ENCODE data around the gene RNU7-1. TPM values are rescaled to one million over a fixed set of nuclear protein-coding genes. Genes with fewer than 3 reads are reported as not detected.

Gene RNU7-1
- total and polyA plus RNA-seq, 10 of the 15 experiments (the other 5 are each of a cell fraction or from before 2014, with no cell fraction given): not detected

- WGBS (ENCODE audit: insufficient coverage, insufficient replicate concordance, low lambda C conversion rate, missing lambda C conversion rate): 100% methylated on average over 1 of the region's 1 CpG
- no peak for TF ChIP-seq CREM (IDR thresholded peaks at IDR 0.05; ENCODE audit: low read depth)
- ChIA-PET CTCF (interaction anchor here (0.5 to 6.2 kb wide), 22 partner anchors 8 to 185 kb away, joined by 3 to 111 read pairs (median 10); partner anchors contain the start of genes C12orf57, C1RL, ENO2 and LPCAT3), SMC1A (ENCODE audit: uncharacterized antibody, unreplicated experiment) (interaction anchor here (1.0 to 3.9 kb wide), 12 partner anchors 8 to 182 kb away, joined by 3 to 29 read pairs (median 4); partner anchors contain the start of genes C12orf57 and RNU7-1), POLR2A (interaction anchor here (0.5 to 4.8 kb wide), 15 partner anchors 11 to 464 kb away, joined by 3 to 28 read pairs (median 4); partner anchors contain the start of genes C12orf57, C1RL, ENO2 and RNU7-1), RAD21 (ENCODE audit: unreplicated experiment) (interaction anchor here (0.9 to 4.6 kb wide), 11 partner anchors 11 to 187 kb away, joined by 3 to 45 read pairs (median 7); partner anchors contain the start of genes C12orf57, C1RL, LPCAT3 and RNU7-1)
- Histone ChIP-seq H3K27ac (ENCODE audit: control insufficient read depth, insufficient read depth) (no peak overlapping the region), H3K4me2 (ENCODE audit: control insufficient read depth, insufficient read depth) (no peak overlapping the region), H3K27me3 (replicated peaks in 1 of 2; ENCODE audit: control insufficient read depth in 2 of 2, insufficient read depth in 2 of 2, low read length in 1 of 2) (no peaks in the 10 kb centered on the region), H4K20me1 (ENCODE audit: control insufficient read depth, insufficient read depth) (no peaks in the 10 kb centered on the region), H2AFZ (ENCODE audit: control insufficient read depth, low read depth, low read length) (no peak overlapping the region), H3K9ac (ENCODE audit: control insufficient read depth, insufficient read depth, low read length) (no peak overlapping the region), H3K36me3 (ENCODE audit: control insufficient read depth in 2 of 2, insufficient read depth in 2 of 2, low read length in 1 of 2) (peaks cover 0 to 8% of the 10 kb centered on the region in 2 experiments; a peak in 2 of 4 replicates), H3K9me3 (replicated peaks; ENCODE audit: control insufficient read depth, insufficient read depth, low read length) (no peaks in the 10 kb centered on the region), H3K4me1 (ENCODE audit: control insufficient read depth, insufficient read depth, low read length) (peaks cover 52% of the 10 kb centered on the region), H3K79me2 (ENCODE audit: control insufficient read depth, insufficient read depth, low read length) (peaks cover 34% of the 10 kb centered on the region), H3K4me3 (no peak overlapping the region)
- FAIRE-seq: no peak
- intact Hi-C loops (cut with micrococcal nuclease; ENCODE audit: unreplicated experiment): loop anchor here (2.0 kb wide), 2 partner anchors 14 to 56 kb away; no protein-coding TSS in a partner anchor
- DNase-seq (ENCODE audit: low read depth, low spot score): no peak
- BruUV-seq (replicated peaks): no TSS peak
- in situ Hi-C loops (cut with MboI): no loop called here
- no peak for ATAC-seq
These were observed 18.4 kb upstream of the RNU7-1 start for GRCh38 chr12:6925239-6925539.

DNA sequence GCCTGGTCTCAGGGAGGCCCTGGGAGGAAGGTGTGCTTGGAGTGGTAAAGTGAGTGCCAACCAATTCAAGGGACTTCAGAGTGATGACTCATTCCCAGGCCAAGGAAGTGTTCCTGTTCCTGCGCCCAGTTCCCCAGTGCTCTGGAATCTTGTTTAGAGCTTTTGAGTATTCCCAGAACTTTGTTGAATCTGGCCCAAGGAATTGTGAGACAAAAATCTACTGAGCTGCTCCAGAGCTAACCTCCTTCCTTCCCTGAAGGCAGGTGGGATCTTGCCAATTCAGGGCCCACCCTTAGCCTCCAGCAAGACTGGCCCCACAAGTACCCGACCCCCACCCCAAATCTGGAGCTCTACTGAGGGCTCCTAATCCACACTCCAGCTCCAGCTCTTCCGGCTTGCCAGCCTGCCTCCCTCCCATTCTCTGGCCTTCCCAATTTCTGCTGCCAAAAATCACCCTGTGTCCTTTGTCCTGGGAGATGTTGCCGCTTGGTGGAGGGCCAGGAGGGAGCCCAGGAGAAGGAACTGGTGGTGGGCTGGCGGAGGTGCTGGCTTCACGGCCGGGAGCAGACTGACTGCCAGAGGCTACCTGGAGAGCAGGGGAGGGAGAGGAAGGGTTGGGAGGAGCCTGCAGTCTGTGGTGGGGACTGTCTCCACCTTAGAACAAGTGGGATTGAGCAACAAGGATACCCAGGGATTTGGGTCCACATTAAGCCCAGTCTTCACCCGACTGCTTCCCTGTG, 17.9 kb upstream of the RNU7-1 start:
- ChIA-PET RAD21 (ENCODE audit: unreplicated experiment) (interaction anchor here (0.9 to 4.6 kb wide), 12 partner anchors 11 to 186 kb away, joined by 3 to 45 read pairs (median 6); partner anchors contain the start of genes C12orf57, C1RL, LPCAT3 and RNU7-1), CTCF (interaction anchor here (0.5 to 6.2 kb wide), 21 partner anchors 8 to 185 kb away, joined by 3 to 111 read pairs (median 11); partner anchors contain the start of genes C12orf57, C1RL, ENO2 and LPCAT3), POLR2A (interaction anchor here (0.5 to 4.8 kb wide), 17 partner anchors 11 to 464 kb away, joined by 3 to 28 read pairs (median 4); partner anchors contain the start of genes C12orf57, C1RL, ENO2 and LRRC23), SMC1A (ENCODE audit: uncharacterized antibody, unreplicated experiment) (interaction anchor here (1.0 to 3.9 kb wide), 11 partner anchors 9 to 74 kb away, joined by 3 to 29 read pairs (median 5); partner anchors contain the start of genes C12orf57 and RNU7-1)
- DNase-seq (ENCODE audit: low read depth, low spot score) (no peak), ATAC-seq (no peak), FAIRE-seq (no peak)
- Histone ChIP-seq H2AFZ (ENCODE audit: control insufficient read depth, low read depth, low read length) (no peak overlapping the region), H3K4me1 (ENCODE audit: control insufficient read depth, insufficient read depth, low read length) (peaks cover 52% of the 10 kb centered on the region), H4K20me1 (ENCODE audit: control insufficient read depth, insufficient read depth) (no peaks in the 10 kb centered on the region), H3K9ac (ENCODE audit: control insufficient read depth, insufficient read depth, low read length) (no peak overlapping the region), H3K4me3 (no peak overlapping the region), H3K27me3 (replicated peaks in 1 of 2; ENCODE audit: control insufficient read depth in 2 of 2, insufficient read depth in 2 of 2, low read length in 1 of 2) (no peaks in the 10 kb centered on the region), H3K36me3 (ENCODE audit: control insufficient read depth in 2 of 2, insufficient read depth in 2 of 2, low read length in 1 of 2) (peaks cover 0 to 8% of the 10 kb centered on the region in 2 experiments; a peak in 2 of 4 replicates), H3K27ac (ENCODE audit: control insufficient read depth, insufficient read depth) (no peak overlapping the region), H3K4me2 (ENCODE audit: control insufficient read depth, insufficient read depth) (no peak overlapping the region), H3K9me3 (replicated peaks; ENCODE audit: control insufficient read depth, insufficient read depth, low read length) (no peaks in the 10 kb centered on the region), H3K79me2 (ENCODE audit: control insufficient read depth, insufficient read depth, low read length) (peaks cover 35% of the 10 kb centered on the region)
- WGBS (ENCODE audit: insufficient coverage, insufficient replicate concordance, low lambda C conversion rate, missing lambda C conversion rate): 84% methylated on average over 8 of the region's 8 CpGs
- intact Hi-C loops (cut with micrococcal nuclease; ENCODE audit: unreplicated experiment) (loop anchor here (2.0 kb wide), 2 partner anchors 13 to 57 kb away; no protein-coding TSS in a partner anchor), in situ Hi-C loops (cut with MboI) (no loop called here)
- BruUV-seq (replicated peaks): no TSS peak
- peak; percentile 24 for TF ChIP-seq SP1 (IDR thresholded peaks at IDR 0.05; ENCODE audit: low read depth, low read length)
- TF ChIP-seq, protein P1, sequence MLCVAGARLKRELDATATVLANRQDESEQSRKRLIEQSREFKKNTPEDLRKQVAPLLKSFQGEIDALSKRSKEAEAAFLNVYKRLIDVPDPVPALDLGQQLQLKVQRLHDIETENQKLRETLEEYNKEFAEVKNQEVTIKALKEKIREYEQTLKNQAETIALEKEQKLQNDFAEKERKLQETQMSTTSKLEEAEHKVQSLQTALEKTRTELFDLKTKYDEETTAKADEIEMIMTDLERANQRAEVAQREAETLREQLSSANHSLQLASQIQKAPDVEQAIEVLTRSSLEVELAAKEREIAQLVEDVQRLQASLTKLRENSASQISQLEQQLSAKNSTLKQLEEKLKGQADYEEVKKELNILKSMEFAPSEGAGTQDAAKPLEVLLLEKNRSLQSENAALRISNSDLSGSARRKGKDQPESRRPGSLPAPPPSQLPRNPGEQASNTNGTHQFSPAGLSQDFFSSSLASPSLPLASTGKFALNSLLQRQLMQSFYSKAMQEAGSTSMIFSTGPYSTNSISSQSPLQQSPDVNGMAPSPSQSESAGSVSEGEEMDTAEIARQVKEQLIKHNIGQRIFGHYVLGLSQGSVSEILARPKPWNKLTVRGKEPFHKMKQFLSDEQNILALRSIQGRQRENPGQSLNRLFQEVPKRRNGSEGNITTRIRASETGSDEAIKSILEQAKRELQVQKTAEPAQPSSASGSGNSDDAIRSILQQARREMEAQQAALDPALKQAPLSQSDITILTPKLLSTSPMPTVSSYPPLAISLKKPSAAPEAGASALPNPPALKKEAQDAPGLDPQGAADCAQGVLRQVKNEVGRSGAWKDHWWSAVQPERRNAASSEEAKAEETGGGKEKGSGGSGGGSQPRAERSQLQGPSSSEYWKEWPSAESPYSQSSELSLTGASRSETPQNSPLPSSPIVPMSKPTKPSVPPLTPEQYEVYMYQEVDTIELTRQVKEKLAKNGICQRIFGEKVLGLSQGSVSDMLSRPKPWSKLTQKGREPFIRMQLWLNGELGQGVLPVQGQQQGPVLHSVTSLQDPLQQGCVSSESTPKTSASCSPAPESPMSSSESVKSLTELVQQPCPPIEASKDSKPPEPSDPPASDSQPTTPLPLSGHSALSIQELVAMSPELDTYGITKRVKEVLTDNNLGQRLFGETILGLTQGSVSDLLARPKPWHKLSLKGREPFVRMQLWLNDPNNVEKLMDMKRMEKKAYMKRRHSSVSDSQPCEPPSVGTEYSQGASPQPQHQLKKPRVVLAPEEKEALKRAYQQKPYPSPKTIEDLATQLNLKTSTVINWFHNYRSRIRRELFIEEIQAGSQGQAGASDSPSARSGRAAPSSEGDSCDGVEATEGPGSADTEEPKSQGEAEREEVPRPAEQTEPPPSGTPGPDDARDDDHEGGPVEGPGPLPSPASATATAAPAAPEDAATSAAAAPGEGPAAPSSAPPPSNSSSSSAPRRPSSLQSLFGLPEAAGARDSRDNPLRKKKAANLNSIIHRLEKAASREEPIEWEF (IDR thresholded peaks at IDR 0.05; ENCODE audit: insufficient replicate concordance, low read depth, low read length): no peak
- no peak for TF ChIP-seq SUPT20H (IDR thresholded peaks at IDR 0.05; ENCODE audit: borderline replicate concordance, control insufficient read depth, low read depth, low read length)
- TF ChIP-seq POLR2A (IDR thresholded peaks at IDR 0.05; ENCODE audit: low read depth, low read length): peak; percentile 42; the same call in 1 of the 2 replicates

All from GM12878 (cell line).